Activated CD4-positive, alpha-beta T cell treated with anti-CD3 and anti-CD28 coated beads, Interleukin-2, amount 50 U/mL, for 1 hour (primary cell): ENCODE data around the gene RNF19B.
"Not testable (repeated sequence)": the region's sequence is repeated elsewhere in the genome, so short reads cannot be mapped to it uniquely, and the experiment has no call there.

Experiments
- DNase-seq: peaks from one replicate; pipeline ENCODE4 v3.0.0-alpha.2; 2020

Gene RNF19B

DNA sequence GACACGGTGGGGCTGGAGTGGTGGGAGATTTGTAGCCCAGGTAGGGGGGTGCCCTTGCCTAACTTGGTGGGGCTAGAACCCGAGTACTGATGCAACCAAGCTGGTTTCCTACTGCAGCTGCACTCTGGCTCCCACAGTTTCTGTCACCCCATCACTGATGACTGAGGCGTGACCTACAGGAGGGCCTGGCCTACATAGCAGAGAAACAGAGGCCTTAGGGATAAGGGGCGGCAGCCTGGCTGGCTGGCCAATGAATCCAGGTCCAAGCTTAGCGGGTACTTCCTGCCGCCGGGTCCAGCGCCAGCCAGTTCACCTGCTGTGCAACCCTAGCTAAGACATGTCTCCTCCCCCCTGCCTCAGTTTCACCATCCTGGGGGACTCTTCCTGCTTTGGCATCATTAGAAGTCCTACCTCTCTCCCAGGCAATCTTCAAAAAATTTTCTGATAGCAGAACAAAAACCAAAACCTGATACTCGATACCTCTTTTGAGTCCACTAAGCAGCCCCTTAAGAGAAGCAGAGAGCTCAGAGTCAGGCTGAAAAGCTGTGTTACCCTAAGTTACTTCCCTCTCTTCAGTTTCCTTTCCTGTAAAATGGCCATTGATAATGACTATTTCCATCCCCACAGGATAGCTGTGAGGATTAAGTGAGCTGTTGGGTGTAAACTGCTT, 27.3 kb upstream of the RNF19B start:
- DNase-seq: no peak

DNA sequence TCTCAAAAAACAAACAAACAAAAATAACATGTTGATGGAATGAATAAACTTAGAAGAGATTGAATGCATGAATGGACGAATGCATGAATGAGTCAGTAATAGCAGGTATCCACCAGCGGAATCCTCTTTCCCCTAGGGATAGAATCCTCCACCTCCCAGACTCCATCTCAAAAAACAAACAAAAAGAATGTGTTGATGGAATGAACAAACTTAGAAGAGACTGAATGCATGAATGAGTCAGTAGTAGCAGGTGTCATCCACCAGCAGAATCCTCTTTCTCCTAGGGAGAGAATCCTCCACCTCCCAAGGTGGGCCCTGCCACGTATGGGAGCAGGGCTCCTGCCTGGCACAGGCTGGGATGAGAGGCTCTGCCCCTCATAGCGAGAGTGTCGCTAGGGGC, 26.8 kb upstream of the RNF19B start:
- DNase-seq: no peak

DNA sequence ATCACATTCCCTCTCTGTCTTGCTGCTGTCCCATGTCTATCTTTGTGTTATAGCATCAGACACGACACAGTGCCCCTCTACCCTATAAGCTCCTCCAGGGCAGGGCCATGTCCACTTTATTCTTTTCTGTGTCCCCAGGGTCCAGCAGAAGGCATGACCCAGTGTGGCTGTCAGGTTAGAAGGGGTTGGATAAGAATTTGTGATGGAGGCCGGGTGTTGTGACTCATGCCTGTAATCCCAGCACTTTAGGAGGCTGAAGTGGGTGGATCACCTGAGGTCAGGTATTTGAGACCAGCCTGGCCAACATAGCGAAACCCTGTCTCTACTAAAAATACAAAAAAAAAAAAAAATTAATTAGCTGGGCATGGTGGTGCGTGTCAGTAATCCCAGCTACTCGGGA, 26.3 kb upstream of the RNF19B start:
- no peak for DNase-seq

DNA sequence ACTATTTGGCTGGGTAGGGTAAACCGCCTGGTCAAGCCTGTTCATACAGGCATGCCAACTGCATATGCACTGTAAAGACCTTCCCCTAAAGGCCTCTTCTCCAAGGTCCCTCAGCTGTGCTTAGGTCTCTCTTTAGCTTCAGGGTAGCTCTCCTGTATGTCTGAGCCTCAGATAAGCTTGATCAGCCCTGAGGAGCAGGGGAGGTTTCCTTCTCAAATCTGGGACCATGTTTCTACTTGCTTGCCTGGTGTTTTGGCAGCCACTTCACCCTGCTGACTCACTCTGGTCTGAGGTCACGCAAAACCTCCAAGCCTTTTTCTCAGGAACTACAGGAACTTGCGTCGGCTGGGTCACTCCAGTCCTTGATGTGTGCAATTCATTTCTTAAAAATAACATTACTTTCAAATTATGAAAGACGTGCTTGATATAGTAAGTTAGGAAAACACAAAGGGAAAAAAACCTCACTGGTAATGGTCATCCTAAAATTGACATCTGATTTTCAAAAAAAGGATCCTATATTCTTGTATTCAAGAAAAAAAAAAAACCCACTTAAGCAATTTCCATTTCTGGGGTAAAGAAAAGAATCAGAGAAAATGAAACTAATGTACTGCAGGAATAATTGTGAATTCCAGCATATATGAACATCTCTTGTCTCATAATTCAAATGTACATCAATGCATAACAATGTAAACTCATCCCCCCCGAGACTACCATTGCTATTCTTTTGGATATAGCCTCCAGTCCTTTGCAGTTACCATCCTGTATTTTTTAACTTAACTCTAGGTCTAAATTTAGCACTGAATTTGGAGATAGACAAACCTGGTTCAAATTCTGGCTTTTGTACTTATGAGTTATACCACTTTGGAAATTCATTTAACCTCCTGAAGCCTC, 24.8 kb upstream of the RNF19B start:
- DNase-seq: no peak

DNA sequence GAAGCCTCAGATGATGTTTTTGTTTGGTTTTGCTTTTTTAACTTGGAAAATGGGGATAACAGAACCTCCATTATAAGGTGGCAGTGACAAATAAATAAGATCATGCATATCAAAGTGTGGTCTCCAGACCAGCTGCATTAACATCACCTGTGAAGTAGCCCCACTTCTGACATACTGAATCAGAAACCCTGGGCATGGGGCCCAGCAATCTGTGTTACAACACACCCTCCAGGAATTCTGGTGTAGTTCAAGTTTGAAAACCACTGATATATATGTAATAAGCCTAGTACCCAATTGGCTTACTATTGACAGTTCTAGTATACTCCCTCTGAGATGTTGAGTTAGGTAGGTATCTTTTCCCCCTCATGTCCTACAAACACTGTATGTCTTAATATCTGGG, 24.1 kb upstream of the RNF19B start:
- DNase-seq: no peak

DNA sequence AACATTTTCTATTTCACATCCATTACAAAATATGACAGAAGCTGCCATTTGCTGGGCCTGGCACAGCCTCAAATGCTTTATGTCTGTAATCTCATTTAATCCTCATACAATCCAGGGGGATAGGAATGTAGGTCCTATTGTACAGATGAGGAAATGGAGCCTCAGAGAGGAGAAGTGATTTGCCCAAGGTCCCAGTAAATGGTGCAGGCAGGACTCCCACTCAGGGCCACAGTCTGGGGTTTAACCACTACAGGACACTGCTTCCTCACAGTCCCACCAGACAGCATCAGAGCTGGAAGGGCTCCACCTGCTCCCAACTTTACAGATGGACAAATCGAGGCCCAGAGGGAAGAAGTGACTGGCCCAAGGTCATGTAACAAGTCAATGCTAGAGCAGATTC, 20.6 kb upstream of the RNF19B start:
- no peak for DNase-seq

DNA sequence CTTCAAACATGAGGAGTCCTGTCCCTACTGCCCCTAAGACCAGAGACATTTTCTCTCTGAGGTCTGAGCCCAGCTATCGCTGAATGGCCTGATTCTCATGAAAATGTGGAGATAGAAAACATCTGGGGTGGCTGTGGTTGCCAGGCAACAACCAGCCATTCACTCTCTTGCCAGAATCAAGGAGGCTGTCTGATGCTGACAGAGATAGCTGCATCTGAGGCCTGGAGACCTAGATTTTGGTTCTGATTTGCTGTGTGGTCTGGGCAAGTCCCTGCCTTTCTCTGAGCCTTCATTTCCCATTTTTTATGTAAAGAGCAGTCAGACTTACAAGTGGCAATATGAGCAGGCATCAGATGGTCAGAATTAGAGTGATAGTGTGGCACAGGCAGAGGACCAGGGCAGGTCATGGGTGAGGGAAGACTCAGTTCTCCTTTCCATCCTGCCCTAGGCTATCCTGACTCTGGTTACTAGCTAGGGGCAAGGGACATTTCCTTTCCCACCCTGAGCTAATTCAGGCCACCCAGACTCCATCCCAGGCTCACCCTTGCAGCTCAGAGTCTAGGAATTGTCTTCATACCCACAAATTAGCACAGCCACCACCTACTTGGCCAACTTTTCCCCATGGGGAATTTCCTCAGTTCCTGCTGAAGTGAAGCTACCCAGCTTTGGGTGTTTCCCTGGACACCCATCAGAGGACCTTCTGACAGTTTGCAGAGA, 20.0 kb upstream of the RNF19B start:
- peak; percentile 30 for DNase-seq

DNA sequence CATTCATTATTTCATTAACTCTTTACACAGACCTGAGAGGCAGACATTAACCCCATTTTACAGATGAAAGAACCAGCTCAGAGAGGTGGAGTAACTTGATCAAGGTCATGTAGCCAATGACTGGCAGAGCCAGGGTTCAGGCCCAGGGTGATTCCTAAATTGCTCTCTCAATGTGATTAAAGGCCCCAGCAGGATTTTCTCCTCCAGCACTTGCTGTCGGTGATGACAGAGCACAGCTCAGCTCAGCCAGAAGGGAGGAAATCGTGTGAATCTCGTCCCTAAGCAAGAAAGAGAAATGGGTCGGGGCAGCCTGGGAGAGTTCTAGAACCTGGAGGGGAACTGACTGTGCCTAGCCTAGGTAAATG, 19.5 kb upstream of the RNF19B start:
- DNase-seq: no peak

DNA sequence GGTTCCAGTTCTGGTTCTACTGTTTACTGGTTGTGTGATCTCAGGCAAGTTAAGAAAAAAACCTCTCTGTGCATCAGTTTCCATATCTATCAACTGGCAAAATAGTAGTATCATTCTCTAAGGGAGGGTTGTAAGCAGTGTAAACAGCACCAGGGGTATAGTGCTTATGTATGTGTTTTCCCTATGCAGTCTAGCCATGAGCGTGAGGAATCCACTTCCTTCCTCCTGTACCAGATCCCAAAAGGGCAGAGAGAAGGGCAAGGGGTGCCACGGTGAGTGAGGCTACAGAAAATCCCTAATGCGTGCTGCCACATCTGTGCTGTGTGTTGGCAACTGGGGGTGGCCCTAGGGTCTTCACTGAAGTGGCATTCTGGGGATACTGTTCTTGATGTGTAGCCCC, 18.4 kb upstream of the RNF19B start:
- no peak for DNase-seq

DNA sequence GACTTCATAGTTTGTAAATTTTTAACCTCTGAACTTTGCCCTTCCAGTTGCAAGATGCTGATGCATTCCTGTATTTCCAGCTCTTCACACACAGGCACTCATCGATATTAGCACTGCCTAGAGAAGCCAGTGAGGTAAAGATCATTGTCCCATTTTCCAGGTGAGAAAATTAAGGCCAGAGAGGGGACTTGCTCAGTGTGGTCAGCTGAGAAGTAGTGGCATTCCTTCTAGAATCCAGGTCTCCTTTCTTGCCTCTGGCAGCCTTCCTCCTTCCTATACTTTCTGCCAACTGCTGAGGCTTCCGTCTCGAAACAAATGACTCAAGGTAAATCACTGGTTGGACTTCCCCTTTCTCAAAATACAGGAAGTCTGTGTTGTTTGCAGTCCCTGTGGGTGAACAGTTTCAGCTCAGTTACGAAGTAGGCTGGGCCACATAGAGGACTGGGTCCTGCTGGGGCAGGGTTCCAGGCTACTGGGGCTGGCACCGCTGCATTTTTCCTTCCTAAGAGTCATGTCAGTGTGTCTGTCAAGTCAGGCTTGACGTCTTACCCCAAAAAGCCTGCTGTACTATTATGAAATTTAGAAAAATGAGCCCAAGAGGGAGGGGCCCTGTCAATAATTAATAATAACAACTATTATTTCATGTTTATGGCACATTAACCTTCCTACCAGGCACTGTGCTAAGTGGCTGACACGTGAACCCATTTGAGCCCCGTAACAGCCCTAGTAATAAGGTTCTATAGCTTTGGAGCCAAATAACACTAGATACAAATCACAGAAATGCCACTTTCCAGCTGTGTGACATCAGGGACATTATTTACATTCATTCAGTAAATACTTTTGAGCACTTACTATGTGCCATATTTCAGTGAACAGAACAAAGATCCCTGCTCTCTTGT, 16.6 kb upstream of the RNF19B start:
- DNase-seq: peak; percentile 58

DNA sequence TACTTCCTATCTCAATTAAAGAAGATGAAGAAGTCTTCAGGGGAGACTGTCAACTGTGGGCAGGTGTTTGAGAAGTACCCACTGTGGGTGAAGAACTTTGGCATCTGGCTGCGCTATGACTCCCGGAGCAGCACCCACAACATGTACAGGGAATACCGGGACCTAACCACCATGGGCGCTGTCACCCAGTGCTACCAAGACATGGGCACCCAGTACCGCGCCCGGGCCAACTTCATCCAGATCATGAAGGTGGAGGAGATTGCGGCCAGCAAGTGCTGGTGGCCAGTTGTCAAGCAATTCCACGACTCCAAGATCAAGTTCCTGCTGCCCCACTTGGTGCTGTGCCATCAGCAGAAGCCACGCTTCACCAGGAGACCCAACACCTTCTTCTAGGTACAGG, 15.5 kb upstream of the RNF19B start:
- no peak for DNase-seq

DNA sequence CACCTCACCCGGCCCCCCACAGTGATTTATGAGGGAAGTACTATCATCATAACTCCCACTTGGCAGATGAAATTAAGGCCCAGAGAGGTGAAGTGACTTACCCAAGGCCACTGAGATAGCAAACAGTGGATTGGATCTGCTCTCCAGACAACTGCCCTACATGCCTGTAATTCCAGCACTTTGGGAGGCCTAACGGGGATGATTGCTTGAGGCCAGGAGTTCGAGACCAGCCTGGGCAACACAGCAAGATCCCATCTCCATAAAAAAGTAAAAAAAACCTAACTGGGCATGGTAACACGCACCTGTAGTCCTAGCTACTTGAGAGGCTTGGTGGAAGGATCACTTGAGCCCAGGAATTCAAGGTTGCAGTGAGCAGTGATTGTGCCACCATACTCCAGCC, 14.2 kb upstream of the RNF19B start:
- no peak for DNase-seq

DNA sequence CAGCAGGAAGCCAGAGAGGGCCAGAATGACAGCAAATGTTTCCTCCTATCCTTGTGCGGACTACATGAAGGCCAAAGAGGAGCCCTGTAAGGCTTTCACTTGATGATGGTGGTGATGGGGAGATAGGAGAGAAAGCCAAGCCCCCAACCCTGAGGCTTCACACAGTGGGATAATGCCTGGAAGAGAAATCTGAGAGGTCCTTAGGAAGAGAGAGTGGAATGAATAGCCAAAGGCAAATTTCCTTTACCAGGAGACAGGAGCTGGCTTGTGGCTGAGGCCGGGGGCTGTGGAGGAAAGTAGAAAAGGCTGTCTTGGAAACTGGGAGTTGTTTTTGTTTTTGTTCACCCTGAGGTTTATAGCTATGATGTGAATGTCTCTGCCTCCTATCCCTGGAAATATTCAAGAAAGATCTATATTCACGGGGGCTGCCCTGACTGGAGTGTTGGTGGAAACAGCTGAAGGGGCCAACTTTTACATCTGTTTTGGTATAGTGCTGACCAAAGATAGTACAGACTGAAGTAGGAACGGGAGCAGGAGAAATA, 13.0 kb upstream of the RNF19B start:
- DNase-seq: no peak

DNA sequence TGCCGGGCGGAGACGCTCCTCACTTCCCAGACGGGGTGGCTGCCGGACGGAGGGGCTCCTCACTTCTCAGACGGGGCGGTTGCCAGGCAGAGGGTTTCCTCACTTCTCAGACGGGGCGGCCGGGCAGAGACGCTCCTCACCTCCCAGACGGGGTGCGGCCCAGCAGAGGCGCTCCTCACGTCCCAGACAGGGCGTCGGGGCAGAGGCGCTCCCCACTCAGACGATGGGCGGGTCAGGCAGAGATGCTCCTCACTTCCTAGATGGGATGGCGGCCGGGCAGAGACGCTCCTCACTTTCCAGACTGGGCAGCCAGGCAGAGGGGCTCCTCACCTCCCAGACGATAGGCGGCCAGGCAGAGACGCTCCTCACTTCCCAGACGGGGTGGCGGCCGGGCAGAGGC, 10.4 kb upstream of the RNF19B start:
- DNase-seq: not testable (repeated sequence)

DNA sequence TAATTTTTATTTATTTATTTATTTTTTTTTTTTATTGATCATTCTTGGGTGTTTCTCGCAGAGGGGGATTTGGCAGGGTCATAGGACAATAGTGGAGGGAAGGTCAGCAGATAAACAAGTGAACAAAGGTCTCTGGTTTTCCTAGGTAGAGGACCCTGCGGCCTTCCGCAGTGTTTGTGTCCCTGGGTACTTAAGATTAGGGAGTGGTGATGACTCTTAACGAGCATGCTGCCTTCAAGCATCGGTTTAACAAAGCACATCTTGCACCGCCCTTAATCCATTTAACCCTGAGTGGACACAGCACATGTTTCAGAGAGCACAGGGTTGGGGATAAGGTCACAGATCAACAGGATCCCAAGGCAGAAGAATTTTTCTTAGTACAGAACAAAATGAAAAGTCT, 8.8 kb upstream of the RNF19B start:
- DNase-seq: not testable (repeated sequence)

DNA sequence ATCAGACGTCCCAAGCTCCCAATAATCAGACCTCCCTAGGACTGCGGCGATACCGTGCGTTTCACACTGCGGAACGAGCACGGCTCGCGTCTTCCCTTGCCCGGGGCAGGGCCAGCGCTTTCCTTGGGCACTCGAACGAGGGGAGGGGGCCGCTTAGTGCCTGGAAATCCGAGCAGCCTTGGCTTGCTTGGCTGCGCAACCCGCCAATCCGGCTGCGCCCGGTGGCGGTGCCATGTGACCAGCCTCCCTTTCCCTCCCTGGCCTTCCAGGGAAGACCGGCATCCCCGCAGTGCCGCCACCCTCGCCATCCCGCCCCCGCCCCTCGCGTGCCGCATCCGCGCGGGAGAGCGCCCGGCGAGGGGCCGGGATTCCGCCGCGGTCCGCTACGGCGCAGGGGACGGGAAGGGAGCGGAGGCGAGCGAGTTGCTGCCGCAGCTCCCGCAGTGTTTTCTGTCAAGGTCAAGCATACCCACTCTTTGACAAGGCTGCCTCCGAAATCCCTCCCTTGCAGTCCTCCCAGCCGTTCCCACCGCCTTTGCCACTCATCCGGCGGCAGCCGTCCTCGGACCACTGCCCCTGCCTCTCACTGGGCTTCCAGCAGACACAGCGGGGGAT, 8.3 kb upstream of the RNF19B start:
- DNase-seq: no peak

DNA sequence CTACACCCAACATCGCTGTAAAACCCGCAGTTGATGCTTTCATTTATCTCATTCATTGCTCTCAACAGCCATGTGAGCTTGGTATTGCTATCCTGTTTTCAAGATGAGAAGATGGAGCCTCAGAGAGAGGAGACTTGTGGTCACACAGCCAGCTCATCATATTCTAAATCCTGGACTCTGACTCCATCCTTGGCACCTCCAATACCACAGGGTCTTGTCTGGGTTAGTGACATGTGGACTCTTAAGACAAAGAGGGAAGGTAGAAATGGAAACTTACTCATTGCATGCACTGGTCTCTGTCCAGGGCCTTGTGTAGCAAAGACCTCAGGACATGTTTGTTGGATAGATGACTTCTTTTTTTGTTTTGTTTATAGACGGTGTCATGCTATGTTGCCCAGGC, 7.0 kb upstream of the RNF19B start:
- no peak for DNase-seq

DNA sequence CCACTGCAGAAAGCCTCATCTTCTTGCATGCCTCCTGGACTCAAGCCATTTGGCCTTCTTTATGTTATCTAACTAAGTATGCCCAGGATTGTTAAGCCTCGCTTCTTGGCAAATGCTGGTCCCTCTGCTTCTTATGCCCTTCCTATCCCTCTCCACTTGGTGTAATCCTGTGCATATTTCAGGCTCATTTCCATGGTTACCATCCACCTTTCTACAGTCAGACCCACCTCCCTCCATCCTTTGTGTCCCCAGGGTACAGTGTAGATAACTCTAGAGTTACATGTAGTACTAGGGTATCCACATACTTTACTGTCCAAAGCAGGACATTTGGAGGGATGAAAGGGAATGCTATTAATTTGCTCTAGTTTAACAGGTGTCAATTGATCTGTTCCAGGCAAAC, 6.5 kb upstream of the RNF19B start:
- DNase-seq: no peak

DNA sequence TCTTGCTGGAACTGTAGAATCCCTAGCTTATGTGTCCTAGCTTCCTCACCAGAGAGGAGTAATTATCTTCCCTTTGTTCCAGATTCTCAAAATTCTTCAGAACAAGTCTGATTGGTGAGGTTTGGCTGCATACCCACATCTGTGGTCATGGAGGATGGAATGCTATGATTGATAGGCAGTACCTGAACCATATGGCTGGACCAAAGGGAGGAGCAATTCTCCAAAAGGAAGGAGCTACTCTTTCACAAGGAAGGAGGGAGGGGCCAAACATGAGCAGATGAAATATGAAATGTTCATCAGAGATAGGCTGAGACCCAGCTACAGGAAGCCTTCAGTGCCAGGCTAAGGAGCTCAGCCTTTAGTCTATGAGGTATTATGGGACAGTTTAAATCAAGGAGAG, 5.0 kb upstream of the RNF19B start:
- no peak for DNase-seq

DNA sequence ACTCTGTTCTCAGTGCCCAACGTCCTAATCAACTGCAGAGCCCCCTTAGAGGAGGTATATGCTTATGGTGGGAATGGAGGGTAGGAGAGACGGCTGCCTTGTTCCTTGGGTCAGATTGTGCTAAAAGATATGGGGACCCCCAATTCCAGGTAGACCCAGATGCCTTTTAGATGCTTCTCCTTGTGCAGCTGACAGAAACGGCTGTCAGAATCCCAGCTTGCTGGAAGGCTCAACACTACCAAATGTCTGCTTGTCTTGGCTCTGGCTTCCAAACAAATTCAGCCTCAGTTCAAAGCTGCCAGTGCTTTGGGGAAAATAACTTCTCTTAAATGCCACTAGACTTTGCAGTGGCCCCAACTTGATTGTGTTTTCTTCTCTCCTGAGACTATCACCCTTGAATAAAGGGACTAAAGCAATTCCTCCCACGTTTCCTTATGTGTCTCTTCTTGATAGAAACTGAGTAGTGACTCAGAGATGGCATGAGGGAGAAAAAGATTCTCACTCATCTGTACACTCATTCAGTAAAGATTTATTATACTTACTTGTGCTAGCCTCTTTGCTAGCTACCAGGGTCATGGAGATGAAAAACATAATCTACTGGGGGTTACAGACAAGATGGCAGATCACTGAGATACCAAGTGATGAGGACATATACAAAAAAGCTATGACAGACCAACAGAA, 3.4 kb upstream of the RNF19B start:
- no peak for DNase-seq

DNA sequence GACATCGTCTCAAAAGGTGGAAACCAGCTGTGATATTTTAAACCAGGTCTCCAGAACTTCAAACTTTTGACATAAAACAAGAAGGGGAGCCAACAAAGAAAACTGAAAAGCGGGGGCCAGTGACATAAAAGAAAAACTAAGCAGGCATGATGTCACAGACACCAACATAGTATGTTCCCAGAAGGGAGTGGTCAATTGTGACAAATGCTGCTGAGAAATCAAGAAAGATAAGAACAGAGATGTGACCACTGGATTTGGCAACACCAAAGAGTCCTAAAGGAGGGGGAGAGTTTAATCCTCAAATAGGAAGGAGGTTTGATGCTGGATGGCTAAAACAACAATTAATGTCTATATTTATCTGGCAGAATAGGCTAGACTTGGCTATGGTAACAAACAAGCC, 2.3 kb upstream of the RNF19B start:
- DNase-seq: no peak
